Muscle layer of duodenum (tissue), 2 donors: ENCODE results near the gene C1orf105.

Source experiments
- H3K27ac ChIP-seq: one replicate; pipeline ENCODE4 v1.7.0; 2013; ENCODE audit warnings: mild to moderate bottlenecking, low read length
- H3K27me3 ChIP-seq: one replicate; pipeline ENCODE4 v1.7.0; 2013; ENCODE audit warnings: low read depth, mild to moderate bottlenecking, control low read depth, low read length
- H3K36me3 ChIP-seq, 2 donors: one replicate each; pipeline ENCODE4 v1.7.0; 2013; ENCODE audit warnings: low read length in 2 of 2, control low read depth in 1 of 2, mild to moderate bottlenecking in 1 of 2; ENCODE audit not compliant: insufficient read depth in 2 of 2, control insufficient read depth in 1 of 2
- H3K4me1 ChIP-seq, 2 donors: one replicate each; pipeline ENCODE4 v1.7.0; 2013; ENCODE audit warnings: low read length in 2 of 2, mild to moderate bottlenecking in 2 of 2, control low read depth in 1 of 2, moderate library complexity in 1 of 2; ENCODE audit not compliant: insufficient read depth in 2 of 2, control insufficient read depth in 1 of 2
- H3K4me3 ChIP-seq, 2 donors: one replicate each; pipeline ENCODE4 v1.7.0; 2013; ENCODE audit warnings: low read length in 2 of 2, low read depth in 1 of 2, mild to moderate bottlenecking in 1 of 2
- H3K9me3 ChIP-seq, 2 donors: one replicate each; pipeline ENCODE4 v1.7.0; 2013; ENCODE audit warnings: low read length in 2 of 2, control low read depth in 1 of 2, mild to moderate bottlenecking in 1 of 2; ENCODE audit not compliant: control insufficient read depth in 1 of 2
- donor health status: healthy.

Gene C1orf105

DNA sequence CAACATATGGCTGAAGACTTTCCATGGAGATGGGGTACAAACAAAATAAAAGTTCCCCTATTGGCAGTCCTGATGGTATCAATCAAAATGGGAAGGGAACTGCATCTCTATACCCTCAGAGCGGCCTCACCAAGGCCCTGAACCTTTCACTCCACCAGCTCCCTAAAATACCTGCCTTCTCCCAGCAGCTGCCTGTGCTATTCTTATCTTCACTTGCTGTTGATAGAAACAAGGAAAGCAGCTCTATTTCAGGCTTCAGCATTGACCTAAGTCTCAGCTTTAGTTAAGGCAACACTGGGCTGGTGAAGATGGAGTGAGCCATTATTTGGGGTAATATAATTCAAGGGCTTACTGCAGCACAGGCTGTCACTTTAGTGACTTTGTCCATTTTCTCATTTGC lies 45.1 kb downstream of the C1orf105 start:
- no peaks in the 10 kb centered on the region for H3K27me3 ChIP-seq
- H3K36me3 ChIP-seq, result no peaks in the 10 kb centered on the region
- H3K4me3 ChIP-seq, result no peak overlapping the region
- no peaks in the 10 kb centered on the region for H3K4me1 ChIP-seq
- H3K27ac ChIP-seq, result no peak overlapping the region
- no peaks in the 10 kb centered on the region for H3K9me3 ChIP-seq

DNA sequence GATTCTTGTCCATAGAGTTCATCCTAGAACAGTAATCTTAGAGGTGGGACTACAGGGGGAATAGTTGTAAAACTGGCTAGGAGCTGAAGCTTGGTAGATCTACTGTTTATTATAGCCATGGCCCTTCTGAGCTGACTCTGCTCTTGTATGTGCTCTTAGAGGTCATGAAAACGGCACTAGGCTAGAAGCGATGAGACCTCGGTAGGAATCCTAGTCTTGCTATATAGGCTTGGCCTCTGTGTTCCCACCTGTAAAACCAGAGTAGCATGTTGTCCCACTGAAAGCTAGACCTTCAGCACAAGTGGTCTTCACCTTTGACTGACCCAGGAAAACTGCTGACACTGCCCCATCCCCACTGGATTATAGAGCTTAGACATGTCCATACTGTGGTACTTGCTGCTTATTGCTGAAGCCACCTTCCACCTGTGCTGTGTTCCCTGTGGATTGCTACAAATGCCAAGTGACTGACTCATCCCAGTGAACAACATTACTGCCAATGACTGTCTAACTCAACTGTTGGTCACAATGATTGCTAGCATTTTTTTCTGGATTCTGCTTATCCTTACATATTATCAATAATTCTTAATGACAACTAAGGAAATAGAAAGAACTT lies 46.4 kb downstream of the C1orf105 start:
- H3K4me3 ChIP-seq, result no peak overlapping the region
- no peak overlapping the region for H3K27ac ChIP-seq
- H3K36me3 ChIP-seq, result no peaks in the 10 kb centered on the region
- H3K4me1 ChIP-seq, result no peaks in the 10 kb centered on the region
- no peaks in the 10 kb centered on the region for H3K9me3 ChIP-seq
- no peaks in the 10 kb centered on the region for H3K27me3 ChIP-seq

DNA sequence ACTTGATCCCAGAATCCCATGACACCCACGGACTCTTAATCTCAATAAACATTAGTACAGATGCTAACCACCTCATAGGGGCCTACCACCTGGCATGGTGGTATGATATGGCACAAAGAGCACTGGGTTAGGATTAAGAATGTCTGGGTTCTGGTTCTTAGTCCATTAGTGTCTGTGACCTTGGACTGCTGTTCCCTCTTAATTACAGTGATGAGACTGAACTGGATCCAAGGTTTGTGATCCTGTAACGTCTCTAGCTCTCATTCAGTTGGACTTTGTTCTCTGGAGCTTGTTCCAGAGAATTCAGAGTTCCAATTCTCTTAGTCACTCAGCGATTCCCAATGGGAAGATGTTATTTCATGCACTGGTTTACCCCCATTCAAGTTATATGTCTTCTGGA lies 47.0 kb downstream of the C1orf105 start:
- Histone ChIP-seq H3K27ac (no peak overlapping the region), H3K36me3 (no peaks in the 10 kb centered on the region), H3K9me3 (no peaks in the 10 kb centered on the region), H3K27me3 (no peaks in the 10 kb centered on the region), H3K4me1 (no peaks in the 10 kb centered on the region), H3K4me3 (no peak overlapping the region)

DNA sequence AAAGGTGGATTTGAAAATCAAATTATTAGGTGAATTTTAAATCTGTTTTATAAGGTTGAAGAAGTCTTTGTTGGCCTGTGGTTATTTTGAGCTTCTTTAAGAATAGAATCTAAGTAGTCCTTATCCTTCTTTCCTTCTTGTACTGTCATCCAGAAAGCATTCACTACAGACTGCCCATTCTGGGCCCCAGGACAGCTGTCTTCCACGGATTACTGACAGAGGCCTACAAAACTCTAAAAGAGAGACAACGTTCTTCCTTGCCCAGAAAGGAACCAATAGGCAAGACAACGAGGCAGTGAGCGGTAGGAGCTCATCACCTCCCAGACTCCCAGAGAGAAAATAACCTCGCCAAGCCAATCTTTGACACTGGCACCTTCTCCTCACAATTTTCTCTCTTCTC lies 47.8 kb downstream of the C1orf105 start:
- H3K36me3 ChIP-seq, result no peaks in the 10 kb centered on the region
- H3K27me3 ChIP-seq, result no peaks in the 10 kb centered on the region
- no peak overlapping the region for H3K4me3 ChIP-seq
- no peaks in the 10 kb centered on the region for H3K9me3 ChIP-seq
- H3K4me1 ChIP-seq, result no peaks in the 10 kb centered on the region
- H3K27ac ChIP-seq, result no peak overlapping the region

DNA sequence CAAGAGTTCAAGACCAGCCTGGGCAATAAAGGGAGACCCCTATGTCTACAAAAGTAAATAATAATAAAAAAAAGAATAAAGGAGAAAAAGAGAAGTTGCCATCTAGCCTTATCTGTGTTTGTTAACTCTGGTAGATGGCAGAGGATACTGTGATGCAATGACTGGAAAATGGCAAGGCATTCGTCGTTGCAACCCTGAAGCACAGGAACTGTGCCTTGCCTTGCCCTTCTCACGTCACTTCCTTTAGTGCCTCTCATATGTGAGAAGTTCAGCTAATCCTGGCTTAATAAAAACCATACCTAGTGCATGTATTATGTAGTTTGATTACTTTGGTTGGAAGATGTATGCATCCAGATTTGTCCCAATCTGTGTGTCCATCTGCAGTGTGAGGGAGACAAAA lies 49.2 kb downstream of the C1orf105 start:
- Histone ChIP-seq H3K27ac (no peak overlapping the region), H3K9me3 (no peaks in the 10 kb centered on the region), H3K4me1 (no peaks in the 10 kb centered on the region), H3K27me3 (no peaks in the 10 kb centered on the region), H3K36me3 (no peaks in the 10 kb centered on the region), H3K4me3 (no peak overlapping the region)

DNA sequence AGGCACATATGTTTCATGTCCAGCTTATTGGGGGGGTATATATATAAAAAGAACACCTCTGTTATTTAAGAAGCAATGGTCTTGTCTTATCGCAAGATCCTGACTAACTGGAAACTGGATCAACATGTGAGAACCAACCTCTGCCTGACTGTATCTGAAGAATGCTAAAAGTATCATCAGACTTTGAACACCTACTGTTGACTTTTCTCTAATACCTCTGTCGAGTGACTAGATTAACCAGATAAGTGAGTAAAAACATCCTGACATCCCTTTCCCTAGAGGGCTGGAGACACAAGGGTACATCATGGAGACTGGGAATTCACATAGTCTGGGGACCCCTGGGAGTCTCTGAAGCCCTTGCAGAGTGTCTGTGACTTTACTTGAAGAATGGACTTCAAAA lies 49.7 kb downstream of the C1orf105 start:
- Histone ChIP-seq H3K9me3 (no peaks in the 10 kb centered on the region), H3K27ac (no peak overlapping the region), H3K36me3 (no peaks in the 10 kb centered on the region), H3K4me3 (no peak overlapping the region), H3K27me3 (no peaks in the 10 kb centered on the region), H3K4me1 (no peaks in the 10 kb centered on the region)

DNA sequence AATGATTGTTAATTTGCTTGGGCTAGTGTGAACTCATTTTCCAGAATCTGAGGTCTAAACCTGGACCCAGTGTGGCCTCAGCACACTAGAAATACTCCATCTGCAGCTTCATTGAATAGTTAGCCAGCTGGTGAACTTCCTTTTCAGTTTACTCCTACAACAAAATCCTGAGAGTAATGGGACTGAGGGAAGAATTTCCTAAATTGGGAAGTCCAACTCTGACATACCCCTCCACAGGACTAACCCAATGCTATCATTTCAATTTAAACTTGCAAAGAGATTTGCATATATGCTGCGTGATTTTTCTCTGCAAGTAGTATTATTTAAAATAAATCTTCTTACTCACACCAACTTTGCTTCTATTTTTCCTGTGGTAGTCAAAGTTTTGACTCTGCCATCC lies 51.2 kb downstream of the C1orf105 start:
- Histone ChIP-seq H3K4me3 (no peak overlapping the region), H3K4me1 (no peaks in the 10 kb centered on the region), H3K36me3 (no peaks in the 10 kb centered on the region), H3K9me3 (no peaks in the 10 kb centered on the region), H3K27ac (no peak overlapping the region), H3K27me3 (no peaks in the 10 kb centered on the region)

DNA sequence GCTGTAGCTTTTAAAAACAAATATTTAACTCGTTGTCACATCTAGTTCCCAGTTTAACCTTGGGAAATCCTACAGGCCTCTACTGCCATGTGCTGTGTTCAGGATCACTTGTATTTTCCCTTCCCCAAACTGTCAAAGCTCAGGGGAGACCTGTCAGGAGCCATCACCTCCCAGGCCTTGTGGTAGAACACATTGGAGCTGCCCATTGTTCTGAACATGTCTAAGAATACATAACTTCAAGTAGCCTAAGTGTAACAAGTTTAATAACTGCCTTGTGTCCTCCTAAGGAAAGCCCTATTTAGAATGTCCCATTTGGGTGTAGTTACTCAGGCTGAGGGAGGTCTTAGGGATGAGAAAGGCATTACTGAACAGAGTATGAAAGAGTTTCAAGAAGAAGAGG lies 52.0 kb downstream of the C1orf105 start:
- Histone ChIP-seq H3K36me3 (no peaks in the 10 kb centered on the region), H3K9me3 (no peaks in the 10 kb centered on the region), H3K4me3 (no peak overlapping the region), H3K4me1 (no peaks in the 10 kb centered on the region), H3K27me3 (no peaks in the 10 kb centered on the region), H3K27ac (no peak overlapping the region)

DNA sequence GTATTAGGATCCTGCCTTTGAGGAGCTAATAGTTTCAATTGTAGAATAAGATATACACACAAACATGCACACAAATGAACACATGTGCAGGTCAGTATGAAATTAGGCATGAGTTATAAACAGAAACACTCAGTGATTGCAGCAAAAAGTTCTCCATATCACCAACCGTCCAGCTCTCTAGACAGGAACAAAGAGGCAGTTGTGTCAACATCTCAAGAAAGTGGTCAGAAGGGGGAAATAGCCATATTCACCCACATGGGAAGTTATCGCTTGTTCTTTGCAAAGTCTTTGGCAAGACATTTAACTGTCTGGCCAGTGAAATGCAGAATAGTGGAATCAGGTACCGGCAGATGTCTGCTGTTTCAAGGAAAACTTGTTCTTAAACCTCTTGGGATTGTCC lies 52.8 kb downstream of the C1orf105 start:
- Histone ChIP-seq H3K9me3 (no peaks in the 10 kb centered on the region), H3K36me3 (no peaks in the 10 kb centered on the region), H3K4me1 (no peaks in the 10 kb centered on the region), H3K4me3 (no peak overlapping the region), H3K27me3 (no peaks in the 10 kb centered on the region), H3K27ac (no peak overlapping the region)

DNA sequence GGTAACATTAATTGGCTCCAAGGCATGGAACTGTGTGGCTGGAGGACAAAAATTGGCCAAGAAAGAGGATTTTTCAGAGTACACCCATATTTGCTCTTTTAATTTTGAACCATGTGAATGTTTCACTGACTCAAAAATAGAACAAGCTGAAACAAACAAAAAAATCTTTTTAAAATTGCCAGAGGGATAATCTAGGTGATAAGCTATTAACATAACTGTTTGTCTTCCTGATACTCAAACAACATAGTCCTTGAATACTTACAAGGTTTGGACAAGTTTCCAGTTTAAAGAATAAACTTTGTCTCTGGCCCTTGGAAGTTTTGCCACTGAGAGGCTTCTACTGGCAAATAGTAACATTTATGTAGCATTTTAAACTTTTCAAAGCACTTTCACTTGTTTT lies 53.4 kb downstream of the C1orf105 start:
- Histone ChIP-seq H3K4me1 (no peaks in the 10 kb centered on the region), H3K27ac (no peak overlapping the region), H3K9me3 (no peaks in the 10 kb centered on the region), H3K27me3 (no peaks in the 10 kb centered on the region), H3K36me3 (no peaks in the 10 kb centered on the region), H3K4me3 (no peak overlapping the region)

DNA sequence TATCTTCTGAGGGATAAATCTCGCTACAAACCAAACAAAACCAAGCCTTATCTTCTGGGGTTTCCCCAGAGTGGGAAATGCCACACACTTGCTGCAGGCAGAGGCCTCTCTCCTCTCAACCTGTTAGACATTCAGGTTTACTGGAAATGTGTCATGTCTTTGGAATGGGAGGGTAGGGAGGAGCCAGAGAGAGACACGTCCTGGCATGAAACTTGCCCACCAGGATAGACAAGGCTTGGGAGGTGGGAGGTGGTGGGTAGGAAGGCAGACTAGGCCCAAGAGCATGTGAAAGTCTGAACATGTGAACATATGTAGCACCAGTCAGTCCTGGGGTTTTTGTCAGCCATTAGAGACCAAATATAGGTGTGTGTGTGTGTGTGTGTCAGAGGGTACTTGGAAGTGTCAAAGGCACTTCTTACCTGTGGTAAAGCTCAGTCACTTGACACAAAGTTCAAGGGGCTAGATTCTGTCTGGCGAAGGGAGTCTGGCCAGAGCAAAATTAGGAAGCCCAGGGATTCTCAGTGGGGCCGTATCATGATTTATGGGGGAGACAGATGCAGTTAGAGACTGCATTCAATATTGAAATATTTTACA lies 55.8 kb downstream of the C1orf105 start:
- Histone ChIP-seq H3K4me1 (no peaks in the 10 kb centered on the region), H3K9me3 (no peaks in the 10 kb centered on the region), H3K27ac (no peak overlapping the region), H3K27me3 (no peaks in the 10 kb centered on the region), H3K36me3 (no peaks in the 10 kb centered on the region), H3K4me3 (no peak overlapping the region)

DNA sequence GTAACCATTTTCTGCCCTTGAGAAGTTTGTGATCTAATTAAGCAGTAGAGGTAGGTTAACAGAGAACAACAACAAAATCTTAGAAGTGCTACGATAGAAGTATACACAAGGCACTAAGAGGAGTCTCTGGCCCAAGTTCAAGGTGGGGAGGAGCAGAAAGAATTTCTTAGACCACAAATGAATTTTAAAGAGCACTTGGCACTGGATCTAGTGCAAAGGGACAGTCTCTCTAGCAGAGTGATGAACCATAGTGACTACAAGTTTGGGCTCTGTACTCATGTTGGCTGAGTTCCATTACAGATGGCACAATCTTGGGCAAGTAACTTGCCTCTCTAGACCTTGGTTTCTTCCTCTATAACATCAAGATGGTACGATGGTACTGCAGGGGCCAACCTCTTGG lies 56.7 kb downstream of the C1orf105 start:
- Histone ChIP-seq H3K27ac (no peak overlapping the region), H3K27me3 (no peaks in the 10 kb centered on the region), H3K4me1 (no peaks in the 10 kb centered on the region), H3K36me3 (no peaks in the 10 kb centered on the region), H3K4me3 (no peak overlapping the region), H3K9me3 (no peaks in the 10 kb centered on the region)
